ENCODE measurements around the gene GNB3.
"Not testable (repeated sequence)": the region's sequence is repeated elsewhere in the genome, so short reads cannot be mapped to it uniquely, and the experiment has no call there.

Gene GNB3

GRCh38 chr12:6872073-6873048 is 31.6 kb downstream of the GNB3 start:
- TF ChIP-seq CTCF (IDR thresholded peaks at IDR 0.05), result peak; percentile 95
- Mint-ChIP-seq H3K27me3 (ENCODE audit: low read depth, poor library complexity) (no peaks in the 10 kb centered on the region), H3K27ac (peak overlapping the region; percentile 38), H3K36me3 (ENCODE audit: low read depth) (peaks cover 45% of the 10 kb centered on the region), H3K4me3 (peak overlapping the region; percentile 89), H3K4me1 (peaks cover 48% of the 10 kb centered on the region), H3K9me3 (no peaks in the 10 kb centered on the region)
- peak; percentile 93 for DNase-seq

- peak within 1 kb of the TSS; percentile 92 for H3K27ac Mint-ChIP-seq
- no peaks in the 10 kb centered on the region for H3K27me3 Mint-ChIP-seq (ENCODE audit: low read depth, poor library complexity)
- no peaks in the 10 kb centered on the region for H3K9me3 Mint-ChIP-seq
- peak; percentile 100 for DNase-seq
- peak within 1 kb of the TSS; percentile 89 for H3K4me3 Mint-ChIP-seq
- TF ChIP-seq CTCF (IDR thresholded peaks at IDR 0.05), result no peak
- peaks cover 46% of the 10 kb centered on the region for H3K4me1 Mint-ChIP-seq
- peaks cover 47% of the 10 kb centered on the region for H3K36me3 Mint-ChIP-seq (ENCODE audit: low read depth)
Observed at GRCh38 chr12:6873094-6874014, 32.6 kb downstream of the GNB3 start, which contains the start of gene SPSB2. TSS of gene SPSB2 (minus strand) at chr12:6873303. CDS start at chr12:6872901, 402 bp downstream.

GRCh38 chr12:6874015-6874368 is 33.3 kb downstream of the GNB3 start:
- not testable (repeated sequence) for DNase-seq; H3K9me3 Mint-ChIP-seq; H3K27me3 Mint-ChIP-seq (ENCODE audit: low read depth, poor library complexity)
- Mint-ChIP-seq H3K36me3 (ENCODE audit: low read depth) (peaks cover 41% of the 10 kb centered on the region), H3K4me1 (peaks cover 40% of the 10 kb centered on the region), H3K27ac (peak overlapping the region; percentile 92), H3K4me3 (peak overlapping the region; percentile 89)

- DNase-seq; H3K9me3 Mint-ChIP-seq; H3K27me3 Mint-ChIP-seq (ENCODE audit: low read depth, poor library complexity); H3K27ac Mint-ChIP-seq; H3K4me3 Mint-ChIP-seq; H3K4me1 Mint-ChIP-seq: not testable (repeated sequence)
- peaks cover 32% of the 10 kb centered on the region for H3K36me3 Mint-ChIP-seq (ENCODE audit: low read depth)
Observed at GRCh38 chr12:6879824-6880223, 39.1 kb downstream of the GNB3 start.

- H3K36me3 Mint-ChIP-seq (ENCODE audit: low read depth), result peaks cover 18% of the 10 kb centered on the region
- H3K9me3 Mint-ChIP-seq, result no peaks in the 10 kb centered on the region
- no peak overlapping the region for H3K27ac Mint-ChIP-seq
- no peak overlapping the region for H3K4me3 Mint-ChIP-seq
- DNase-seq, result no peak
- TF ChIP-seq CTCF (IDR thresholded peaks at IDR 0.05), result no peak
- peaks cover 3% of the 10 kb centered on the region for H3K27me3 Mint-ChIP-seq (ENCODE audit: low read depth, poor library complexity)
- peaks cover 20% of the 10 kb centered on the region for H3K4me1 Mint-ChIP-seq
Observed at GRCh38 chr12:6883252-6883651, 42.5 kb downstream of the GNB3 start.

- H3K4me3 Mint-ChIP-seq, result no peak overlapping the region
- H3K36me3 Mint-ChIP-seq (ENCODE audit: low read depth), result peaks cover 18% of the 10 kb centered on the region
- H3K27ac Mint-ChIP-seq, result no peak overlapping the region
- peaks cover 25% of the 10 kb centered on the region for H3K4me1 Mint-ChIP-seq
- TF ChIP-seq CTCF (IDR thresholded peaks at IDR 0.05), result no peak
- no peaks in the 10 kb centered on the region for H3K9me3 Mint-ChIP-seq
- H3K27me3 Mint-ChIP-seq (ENCODE audit: low read depth, poor library complexity), result peaks cover 3% of the 10 kb centered on the region
- DNase-seq, result no peak
Observed at GRCh38 chr12:6883683-6884082, 43.0 kb downstream of the GNB3 start.
